Esophagus squamous epithelium (tissue), 5 donors: ENCODE results near the gene POLA1. TPM values are rescaled to one million over a fixed set of nuclear protein-coding genes. Genes with fewer than 3 reads are reported as not detected.

ENCODE experiments used
- DNase-seq: peaks from one replicate; lab custom pipeline; 2025; lab: John Stamatoyannopoulos, UW
- H3K27ac ChIP-seq, 4 donors: fragments of 200-600 bp; sonication (generic); one replicate each; pipeline ENCODE4 v1.5.1; 2016 to 2019; ENCODE audit warnings: mild to moderate bottlenecking in 1 of 4
- H3K27me3 ChIP-seq, 4 donors: fragments of 200-600 bp; sonication (generic); 1 replicate in 3 of 4; 2 replicates in 1 of 4; pipeline versions ENCODE4 v1.5.1 to v1.6.0; 2017 to 2021; ENCODE audit warnings: antibody characterized with exemption in 1 of 4
- H3K36me3 ChIP-seq, 3 donors: fragments of 200-600 bp; sonication (generic); one replicate each; pipeline ENCODE4 v1.5.1; 2016 to 2019
- H3K4me1 ChIP-seq, 3 donors: fragments of 200-600 bp; sonication (generic); one replicate each; pipeline ENCODE4 v1.5.1; 2017 to 2019
- H3K4me3 ChIP-seq, 4 donors: fragments of 200-600 bp; sonication (generic); 1 replicate in 3 of 4; 2 replicates in 1 of 4; pipeline ENCODE4 v1.5.1; 2016 to 2019; ENCODE audit warnings: mild to moderate bottlenecking in 2 of 4, moderate library complexity in 1 of 4
- H3K9me3 ChIP-seq, 3 donors: fragments of 200-600 bp; sonication (generic); one replicate each; pipeline ENCODE4 v1.5.1; 2016 to 2019
- POLR2A ChIP-seq, 4 donors: fragments of 450-650 bp; IDR thresholded peaks; one replicate each; pipeline ENCODE4 v1.6.1; 2017; ENCODE audit warnings: antibody characterized with exemption in 4 of 4, mild to moderate bottlenecking in 4 of 4, moderate library complexity in 3 of 4
- WGBS, 2 donors: methylation state at CpG; one replicate each; pipeline ENCODE4 v1.1.5; 2018; 5-methylcytosine and 5-hydroxymethylcytosine counted together
- intact Hi-C: fragments of 100-400 bp; cut with DNase I; formaldehyde crosslinking; loops from one replicate; pipeline ENCODE4 v1.15.0; 2022
- total RNA-seq, 4 donors: library from RNA; depleted of rRNA; stranded (reverse); fragments of >200 nt; gene quantifications; one replicate each; pipeline ENCODE4 v1.1.0, GENCODE V29; 2016
- TF ChIP-seq, protein P1 (sequence below), 6 experiments: fragments of 450-650 bp in 4 of 6; fragments of 200-600 bp in 2 of 6; sonication (generic) in 2 of 6; IDR thresholded peaks; one replicate each; pipeline ENCODE4 v1.5.1; 2016 to 2019; ENCODE audit warnings: antibody characterized with exemption in 6 of 6, mild to moderate bottlenecking in 4 of 6, moderate library complexity in 4 of 6
- donor health status: DM: yes; HTN: yes; CAD: no.

POLA1 gene
- total RNA-seq, 4 donors from 2014 or later = 5.3 to 14.7 (median 13.1) TPM

GRCh38 chrX:24659106-24659505, 34.6 kb upstream of the POLA1 start:
- no peaks in the 10 kb centered on the region for H3K36me3 ChIP-seq
- no peaks in the 10 kb centered on the region for H3K27me3 ChIP-seq
- no peaks in the 10 kb centered on the region for H3K9me3 ChIP-seq
- no peak overlapping the region for H3K27ac ChIP-seq
- TF ChIP-seq, protein P1, sequence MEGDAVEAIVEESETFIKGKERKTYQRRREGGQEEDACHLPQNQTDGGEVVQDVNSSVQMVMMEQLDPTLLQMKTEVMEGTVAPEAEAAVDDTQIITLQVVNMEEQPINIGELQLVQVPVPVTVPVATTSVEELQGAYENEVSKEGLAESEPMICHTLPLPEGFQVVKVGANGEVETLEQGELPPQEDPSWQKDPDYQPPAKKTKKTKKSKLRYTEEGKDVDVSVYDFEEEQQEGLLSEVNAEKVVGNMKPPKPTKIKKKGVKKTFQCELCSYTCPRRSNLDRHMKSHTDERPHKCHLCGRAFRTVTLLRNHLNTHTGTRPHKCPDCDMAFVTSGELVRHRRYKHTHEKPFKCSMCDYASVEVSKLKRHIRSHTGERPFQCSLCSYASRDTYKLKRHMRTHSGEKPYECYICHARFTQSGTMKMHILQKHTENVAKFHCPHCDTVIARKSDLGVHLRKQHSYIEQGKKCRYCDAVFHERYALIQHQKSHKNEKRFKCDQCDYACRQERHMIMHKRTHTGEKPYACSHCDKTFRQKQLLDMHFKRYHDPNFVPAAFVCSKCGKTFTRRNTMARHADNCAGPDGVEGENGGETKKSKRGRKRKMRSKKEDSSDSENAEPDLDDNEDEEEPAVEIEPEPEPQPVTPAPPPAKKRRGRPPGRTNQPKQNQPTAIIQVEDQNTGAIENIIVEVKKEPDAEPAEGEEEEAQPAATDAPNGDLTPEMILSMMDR (IDR thresholded peaks at IDR 0.05) = no peak
- no peak for TF ChIP-seq POLR2A (IDR thresholded peaks at IDR 0.05)
- DNase-seq = no peak
- intact Hi-C loops = no loop called here
- WGBS, 2 donors = 24 to 40% methylated on average over 1 of the region's 1 CpG
- H3K4me3 ChIP-seq = no peak overlapping the region
- no peaks in the 10 kb centered on the region for H3K4me1 ChIP-seq

DNA sequence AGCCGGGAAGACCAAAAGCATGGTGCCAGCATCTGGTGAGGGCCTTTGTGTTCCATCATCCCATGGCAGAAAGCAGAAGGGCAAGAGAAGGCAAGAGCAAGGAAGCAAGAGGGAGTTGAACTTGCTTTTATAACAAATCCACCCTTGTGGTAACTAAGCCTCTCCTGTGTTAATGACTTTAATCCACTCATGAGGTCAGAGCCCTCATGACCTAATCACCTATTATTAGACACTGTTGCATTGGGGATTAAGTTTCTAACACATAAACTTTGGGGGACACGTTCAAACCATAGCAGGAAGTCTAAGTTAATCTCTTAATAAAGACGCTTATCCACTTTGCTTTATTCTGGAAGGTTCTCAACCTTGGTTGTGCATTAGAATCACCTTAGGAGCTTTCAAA, 34.1 kb upstream of the POLA1 start:
- no peak for TF ChIP-seq POLR2A (IDR thresholded peaks at IDR 0.05)
- WGBS, 2 donors = 33 to 50% methylated on average over 3 of the region's 3 CpGs

DNA sequence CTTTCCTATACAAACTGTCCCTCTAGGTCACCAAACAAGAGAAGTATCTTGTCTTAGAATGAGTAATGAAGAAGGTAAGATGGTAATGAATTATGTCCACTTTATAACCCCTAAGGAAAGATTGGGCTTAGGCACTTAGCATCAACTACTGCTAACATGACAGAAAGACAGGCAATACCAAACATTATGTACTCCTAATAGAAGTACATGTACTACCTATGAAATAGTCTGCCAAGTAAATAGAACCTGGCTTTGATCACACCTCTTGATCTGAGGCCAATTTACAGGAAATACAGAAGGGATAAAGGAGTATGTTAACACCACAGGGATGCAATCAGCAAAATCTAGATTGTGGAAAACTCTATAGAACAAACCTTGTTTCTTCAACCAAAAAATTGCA, 32.4 kb upstream of the POLA1 start:
- Histone ChIP-seq H3K4me1 (no peaks in the 10 kb centered on the region), H3K4me3 (no peak overlapping the region), H3K36me3 (no peaks in the 10 kb centered on the region), H3K9me3 (no peaks in the 10 kb centered on the region), H3K27ac (no peak overlapping the region), H3K27me3 (peaks cover 0 to 3% (median 0%) of the 10 kb centered on the region in 4 donors)
- intact Hi-C loops = no loop called here
- TF ChIP-seq, protein P1 (IDR thresholded peaks at IDR 0.05) = no peak
- no peak for TF ChIP-seq POLR2A (IDR thresholded peaks at IDR 0.05)
- DNase-seq = no peak

More for the DNA sequence above, 34.1 kb upstream of the POLA1 start:
- Histone ChIP-seq H3K27me3 (no peaks in the 10 kb centered on the region), H3K27ac (no peak overlapping the region), H3K4me1 (no peaks in the 10 kb centered on the region), H3K36me3 (no peaks in the 10 kb centered on the region), H3K9me3 (no peaks in the 10 kb centered on the region), H3K4me3 (no peak overlapping the region)
- no peak for DNase-seq
- intact Hi-C loops = no loop called here

GRCh38 chrX:24662352-24662751, 31.4 kb upstream of the POLA1 start:
- TF ChIP-seq, protein P1 (IDR thresholded peaks at IDR 0.05) = no peak
- no peak for TF ChIP-seq POLR2A (IDR thresholded peaks at IDR 0.05)
- no peak overlapping the region for H3K27ac ChIP-seq
- H3K27me3 ChIP-seq = peaks cover 0 to 3% (median 0%) of the 10 kb centered on the region in 4 donors
- no peak for DNase-seq
- no peaks in the 10 kb centered on the region for H3K36me3 ChIP-seq
- H3K9me3 ChIP-seq = no peaks in the 10 kb centered on the region
- no peak overlapping the region for H3K4me3 ChIP-seq
- H3K4me1 ChIP-seq = no peaks in the 10 kb centered on the region
- WGBS, 2 donors = 61% methylated on average over 3 of the region's 4 CpGs; no CpG with 5 or more reads in 1 of the 2 donors
- intact Hi-C loops = no loop called here

GRCh38 chrX:24668111-24668510, 25.6 kb upstream of the POLA1 start:
- DNase-seq = no peak
- 51 to 67% methylated on average over 2 to 3 of the region's 3 CpGs for WGBS, 2 donors
- Histone ChIP-seq H3K27me3 (peaks cover 0 to 3% (median 0%) of the 10 kb centered on the region in 4 donors), H3K27ac (no peak overlapping the region), H3K9me3 (no peaks in the 10 kb centered on the region), H3K4me3 (no peak overlapping the region), H3K36me3 (no peaks in the 10 kb centered on the region), H3K4me1 (no peaks in the 10 kb centered on the region)
- intact Hi-C loops = no loop called here
- TF ChIP-seq POLR2A (IDR thresholded peaks at IDR 0.05) = no peak
- TF ChIP-seq, protein P1 (IDR thresholded peaks at IDR 0.05) = no peak

DNA sequence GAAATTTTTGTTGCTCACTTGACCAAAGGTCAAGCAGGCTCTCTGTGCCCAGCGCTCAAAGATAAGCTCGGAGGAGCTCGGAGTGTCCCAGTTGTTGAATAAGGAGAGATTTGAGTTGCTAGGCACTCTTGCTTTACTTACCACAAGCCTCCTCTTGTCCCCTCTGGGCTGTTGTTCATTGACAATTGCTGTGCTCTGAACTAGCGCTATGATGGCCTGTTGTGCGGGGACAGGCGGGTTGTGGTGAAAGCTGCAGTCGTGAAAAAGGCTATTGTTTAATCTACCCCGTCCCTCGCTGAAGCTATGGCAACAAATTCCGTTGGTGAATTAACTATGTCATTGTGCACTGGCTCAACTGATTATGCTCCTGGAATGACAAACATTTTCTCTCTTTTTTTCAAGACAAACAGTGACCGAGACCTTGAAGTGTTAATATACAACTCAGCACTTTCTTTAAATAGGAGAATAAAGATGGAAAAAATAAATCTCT, 21.0 kb upstream of the POLA1 start:
- Histone ChIP-seq H3K27ac (no peak overlapping the region), H3K4me1 (no peaks in the 10 kb centered on the region), H3K36me3 (no peaks in the 10 kb centered on the region), H3K9me3 (no peaks in the 10 kb centered on the region), H3K27me3 (no peaks in the 10 kb centered on the region), H3K4me3 (no peak overlapping the region)
- intact Hi-C loops = no loop called here
- WGBS, 2 donors = 61 to 70% methylated on average over 6 to 8 of the region's 11 CpGs
- TF ChIP-seq, protein P1 (IDR thresholded peaks at IDR 0.05) = no peak
- TF ChIP-seq POLR2A (IDR thresholded peaks at IDR 0.05) = no peak
- DNase-seq = no peak
